Esophagus muscularis mucosa (tissue), 4 donors: Measurements from ENCODE around the gene PPP1CA. TPM values are rescaled to one million over a fixed set of nuclear protein-coding genes. Genes with fewer than 3 reads are reported as not detected.

ENCODE experiments used
- DNase-seq: peaks from one replicate; pipeline ENCODE4 v3.0.0-alpha.2; 2017; ENCODE audit errors: extremely low spot score
- H3K27ac ChIP-seq, 4 donors: fragments of 200-600 bp; sonication (generic); replicated peaks in 1 of 4; 1 replicate in 3 of 4; 2 replicates in 1 of 4; pipeline ENCODE4 v1.5.1; 2016 to 2019; ENCODE audit warnings: mild to moderate bottlenecking in 1 of 4
- H3K27me3 ChIP-seq, 4 donors: fragments of 200-600 bp; sonication (generic); one replicate each; pipeline versions ENCODE4 v1.5.1 to v1.6.0; 2016 to 2019
- H3K36me3 ChIP-seq, 4 donors: fragments of 200-600 bp; sonication (generic); one replicate each; pipeline ENCODE4 v1.5.1; 2016 to 2019
- H3K4me1 ChIP-seq, 4 donors: fragments of 200-600 bp; sonication (generic); one replicate each; pipeline ENCODE4 v1.5.1; 2016 to 2019
- H3K4me3 ChIP-seq, 4 donors: fragments of 200-600 bp; sonication (generic); 1 replicate in 2 of 4; 2 replicates in 2 of 4; pipeline ENCODE4 v1.5.1; 2016 to 2019; ENCODE audit warnings: mild to moderate bottlenecking in 4 of 4, moderate library complexity in 1 of 4
- H3K9me3 ChIP-seq, 4 donors: fragments of 200-600 bp; sonication (generic); 1 replicate in 3 of 4; 2 replicates in 1 of 4; pipeline ENCODE4 v1.5.1; 2016 to 2019
- CTCF ChIP-seq, 3 experiments: fragments of 200-600 bp in 2 of 3; fragments of 450-650 bp in 1 of 3; sonication (generic) in 2 of 3; IDR thresholded peaks; one replicate each; pipeline ENCODE4 v1.5.1; 2017 to 2019; ENCODE audit warnings: antibody characterized with exemption in 3 of 3, mild to moderate bottlenecking in 2 of 3, moderate library complexity in 1 of 3
- EP300 ChIP-seq: sonication (generic); formaldehyde crosslinking; IDR thresholded peaks from one replicate; pipeline ENCODE4 v1.6.1; 2017; ENCODE audit warnings: antibody characterized with exemption
- POLR2A ChIP-seq: fragments of 450-650 bp; IDR thresholded peaks from one replicate; pipeline ENCODE4 v1.6.1; 2017; ENCODE audit warnings: antibody characterized with exemption, moderate library complexity, mild to moderate bottlenecking, low read depth
- POLR2AphosphoS5 ChIP-seq, 2 donors: sonication (generic); formaldehyde crosslinking; IDR thresholded peaks; one replicate each; pipeline ENCODE4 v1.6.1; 2017; ENCODE audit warnings: antibody characterized with exemption in 2 of 2
- WGBS: methylation state at CpG from one replicate; pipeline ENCODE4 v1.1.5; 2018; 5-methylcytosine and 5-hydroxymethylcytosine counted together
- intact Hi-C: fragments of 100-400 bp; cut with DNase I; formaldehyde crosslinking; loops from one replicate; pipeline ENCODE4 v1.15.1; 2023
- total RNA-seq, 4 donors: library from RNA; depleted of rRNA; stranded (reverse); fragments of >200 nt; gene quantifications; one replicate each; pipeline versions ENCODE4 v1.1.0 to v1.2.1, GENCODE V29; 2016

PPP1CA gene
- total RNA-seq, 4 donors from 2014 or later, result 56.9 to 87.3 (median 78.7) TPM

GRCh38 chr11:67356387-67356863, 45.2 kb downstream of the PPP1CA start:
- H3K36me3 ChIP-seq, result no peaks in the 10 kb centered on the region
- H3K27ac ChIP-seq, result peak overlapping the region; percentile 96 to 99 (median 98)
- peaks cover 55 to 69% (median 66%) of the 10 kb centered on the region in 4 donors for H3K4me1 ChIP-seq
- DNase-seq, result no peak
- intact Hi-C loops, result loop anchor here (2.0 to 10.0 kb wide), 2 partner anchors 26 to 148 kb away; partner anchors contain the start of genes CDK2AP2 and PITPNM1
- H3K27me3 ChIP-seq, result no peaks in the 10 kb centered on the region
- TF ChIP-seq POLR2A (no peak), CTCF (IDR thresholded peaks at IDR 0.05) (no peak), EP300 (no peak), POLR2AphosphoS5 (IDR thresholded peaks at IDR 0.05) (no peak)
- H3K9me3 ChIP-seq, result no peaks in the 10 kb centered on the region
- 37% methylated on average over 4 of the region's 4 CpGs for WGBS
- H3K4me3 ChIP-seq, result no peak overlapping the region

- Histone ChIP-seq H3K4me3 (no peak overlapping the region), H3K27me3 (no peaks in the 10 kb centered on the region), H3K27ac (peak overlapping the region; percentile 96 to 99 (median 98)), H3K9me3 (no peaks in the 10 kb centered on the region), H3K36me3 (no peaks in the 10 kb centered on the region), H3K4me1 (peaks cover 59 to 74% (median 71%) of the 10 kb centered on the region in 4 donors)
- TF ChIP-seq CTCF (IDR thresholded peaks at IDR 0.05), result no peak
- WGBS, result 94% methylated on average over 3 of the region's 4 CpGs
- no peak for DNase-seq
- intact Hi-C loops, result loop anchor here (2.0 to 10.0 kb wide), 2 partner anchors 27 to 149 kb away; partner anchors contain the start of genes CDK2AP2 and PITPNM1
Measured at GRCh38 chr11:67355794-67356386, 45.8 kb downstream of the PPP1CA start.

GRCh38 chr11:67355023-67355793, 46.5 kb downstream of the PPP1CA start:
- intact Hi-C loops, result loop anchor here (10.0 kb wide), 1 partner anchor 150 kb away; the partner anchor contains the start of genes CDK2AP2 and PITPNM1
- Histone ChIP-seq H3K27ac (peak overlapping the region; percentile 96 to 99 (median 98)), H3K9me3 (no peaks in the 10 kb centered on the region), H3K4me3 (no peak overlapping the region), H3K4me1 (peaks cover 61 to 80% (median 75%) of the 10 kb centered on the region in 4 donors), H3K27me3 (no peaks in the 10 kb centered on the region), H3K36me3 (no peaks in the 10 kb centered on the region)
- DNase-seq, result no peak
- TF ChIP-seq POLR2A (no peak), EP300 (no peak)
- 70% methylated on average over 2 of the region's 11 CpGs for WGBS

GRCh38 chr11:67354075-67355022, 47.3 kb downstream of the PPP1CA start:
- H3K9me3 ChIP-seq, result no peaks in the 10 kb centered on the region
- 13% methylated on average over 6 of the region's 8 CpGs for WGBS
- H3K36me3 ChIP-seq, result no peaks in the 10 kb centered on the region
- TF ChIP-seq EP300, result peak; percentile 73
- no peak for TF ChIP-seq POLR2A
- TF ChIP-seq POLR2AphosphoS5 (IDR thresholded peaks at IDR 0.05), result peak; percentile 70 to 78
- TF ChIP-seq CTCF (IDR thresholded peaks at IDR 0.05), result peak in 1 of 3 experiments; percentile 23
- peak overlapping the region; percentile 96 to 99 (median 98) for H3K27ac ChIP-seq
- peaks cover 61 to 82% (median 78%) of the 10 kb centered on the region in 4 donors for H3K4me1 ChIP-seq
- H3K27me3 ChIP-seq, result no peaks in the 10 kb centered on the region
- DNase-seq, result no peak
- peak overlapping the region; percentile 72 to 84 (median 78) for H3K4me3 ChIP-seq
- intact Hi-C loops, result loop anchor here (10.0 kb wide), 1 partner anchor 150 kb away; the partner anchor contains the start of genes CDK2AP2 and PITPNM1
